ENCODE results near the gene CHST9.

The CHST9 gene

DNA sequence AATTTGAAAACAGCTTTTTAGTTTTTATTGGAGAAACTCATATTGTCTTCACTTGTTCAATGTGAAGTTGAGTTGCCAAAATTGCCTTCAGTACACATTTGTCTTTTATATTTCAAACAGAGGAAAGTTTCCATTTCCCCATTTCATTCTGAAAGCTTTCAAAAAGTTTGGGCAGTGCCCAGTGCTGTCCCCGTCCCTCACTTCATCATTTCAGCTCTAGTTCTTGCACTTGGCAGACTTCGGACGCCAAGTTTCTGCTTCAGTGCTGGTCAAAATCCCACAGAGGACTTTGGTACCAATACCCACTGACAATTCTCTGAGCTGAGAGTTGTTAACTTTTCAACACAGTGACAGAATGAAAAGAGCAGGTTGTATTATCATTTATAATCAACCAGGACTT, 276.2 kb downstream of the CHST9 start:
- no peak for TF ChIP-seq EZH2 (IDR thresholded peaks at IDR 0.05; ENCODE audit: borderline replicate concordance, low read length)
- no peak for TF ChIP-seq CTCF (IDR thresholded peaks at IDR 0.05; ENCODE audit: low read length)
- H3K4me3 ChIP-seq (ENCODE audit: low read depth, low read length, poor library complexity, severe bottlenecking) = no peak overlapping the region

GRCh38 chr18:26902291-26902690, 282.8 kb downstream of the CHST9 start:
- Histone ChIP-seq H3K79me2 (ENCODE audit: insufficient read depth, low read length) (no peaks in the 10 kb centered on the region), H3K9ac (ENCODE audit: low read length) (no peak overlapping the region), H3K9me3 (ENCODE audit: low read length) (no peaks in the 10 kb centered on the region), H3K4me3 (ENCODE audit: low read depth, low read length, poor library complexity, severe bottlenecking) (no peak overlapping the region), H2AFZ (ENCODE audit: low read length) (no peak overlapping the region), H3K9me2 (ENCODE audit: low read depth, low read length) (no peaks in the 10 kb centered on the region), H3F3A (ENCODE audit: insufficient read depth, low read length) (no peaks in the 10 kb centered on the region), H3K4me2 (ENCODE audit: low read length) (no peak overlapping the region), H4K20me1 (ENCODE audit: insufficient read depth, low read length) (no peaks in the 10 kb centered on the region), H3K27ac (ENCODE audit: low read depth, low read length, poor library complexity, severe bottlenecking) (no peak overlapping the region), H3K36me3 (ENCODE audit: insufficient read depth, low read length) (no peaks in the 10 kb centered on the region), H3K27me3 (ENCODE audit: insufficient read depth, low read length) (no peaks in the 10 kb centered on the region), H3K4me1 (ENCODE audit: insufficient read depth, low read length, severe bottlenecking) (no peaks in the 10 kb centered on the region)
- TF ChIP-seq EZH2 (IDR thresholded peaks at IDR 0.05; ENCODE audit: borderline replicate concordance, low read length) (no peak), CTCF (IDR thresholded peaks at IDR 0.05; ENCODE audit: low read length) (no peak)

More for the DNA sequence above, 276.2 kb downstream of the CHST9 start:
- H3K79me2 ChIP-seq (ENCODE audit: insufficient read depth, low read length) = no peaks in the 10 kb centered on the region
- H3K36me3 ChIP-seq (ENCODE audit: insufficient read depth, low read length) = no peaks in the 10 kb centered on the region
- H3K27me3 ChIP-seq (ENCODE audit: insufficient read depth, low read length) = no peaks in the 10 kb centered on the region
- no peaks in the 10 kb centered on the region for H3K9me2 ChIP-seq (ENCODE audit: low read depth, low read length)
- H3K9ac ChIP-seq (ENCODE audit: low read length) = no peak overlapping the region
- H3K4me1 ChIP-seq (ENCODE audit: insufficient read depth, low read length, severe bottlenecking) = no peaks in the 10 kb centered on the region
- no peaks in the 10 kb centered on the region for H3F3A ChIP-seq (ENCODE audit: insufficient read depth, low read length)
- no peak overlapping the region for H2AFZ ChIP-seq (ENCODE audit: low read length)
- H4K20me1 ChIP-seq (ENCODE audit: insufficient read depth, low read length) = no peaks in the 10 kb centered on the region
- no peak overlapping the region for H3K4me2 ChIP-seq (ENCODE audit: low read length)
- no peaks in the 10 kb centered on the region for H3K9me3 ChIP-seq (ENCODE audit: low read length)
- no peak overlapping the region for H3K27ac ChIP-seq (ENCODE audit: low read depth, low read length, poor library complexity, severe bottlenecking)

GRCh38 chr18:26901020-26901419, 284.1 kb downstream of the CHST9 start:
- Histone ChIP-seq H3K9ac (ENCODE audit: low read length) (no peak overlapping the region), H3K9me2 (ENCODE audit: low read depth, low read length) (no peaks in the 10 kb centered on the region), H3K4me3 (ENCODE audit: low read depth, low read length, poor library complexity, severe bottlenecking) (no peak overlapping the region), H2AFZ (ENCODE audit: low read length) (no peak overlapping the region), H3K79me2 (ENCODE audit: insufficient read depth, low read length) (no peaks in the 10 kb centered on the region), H3K4me1 (ENCODE audit: insufficient read depth, low read length, severe bottlenecking) (no peaks in the 10 kb centered on the region), H3K27me3 (ENCODE audit: insufficient read depth, low read length) (no peaks in the 10 kb centered on the region), H3F3A (ENCODE audit: insufficient read depth, low read length) (no peaks in the 10 kb centered on the region), H3K4me2 (ENCODE audit: low read length) (no peak overlapping the region), H3K27ac (ENCODE audit: low read depth, low read length, poor library complexity, severe bottlenecking) (no peak overlapping the region), H4K20me1 (ENCODE audit: insufficient read depth, low read length) (no peaks in the 10 kb centered on the region), H3K36me3 (ENCODE audit: insufficient read depth, low read length) (no peaks in the 10 kb centered on the region), H3K9me3 (ENCODE audit: low read length) (no peaks in the 10 kb centered on the region)
- no peak for TF ChIP-seq CTCF (IDR thresholded peaks at IDR 0.05; ENCODE audit: low read length)
- no peak for TF ChIP-seq EZH2 (IDR thresholded peaks at IDR 0.05; ENCODE audit: borderline replicate concordance, low read length)

Data from OCI-LY1 (cell line).